GM18520 (cell line): Measurements from ENCODE around the gene IRF2BP2.

ENCODE experiments used
- ATAC-seq: cut with Tn5 transposase; IDR thresholded peaks from one replicate; pipeline ENCODE4 v1.9.1; 2021; ENCODE audit not compliant: unreplicated experiment

IRF2BP2 gene

GRCh38 chr1:234614081-234614489 is 4.1 kb upstream of the IRF2BP2 start:
- no peak for ATAC-seq

GRCh38 chr1:234613128-234613875 is 3.3 kb upstream of the IRF2BP2 start:
- no peak for ATAC-seq

GRCh38 chr1:234612352-234613127 is 2.6 kb upstream of the IRF2BP2 start:
- ATAC-seq = peak; percentile 18

- ATAC-seq = no peak
Measured at GRCh38 chr1:234611847-234612351, 1.9 kb upstream of the IRF2BP2 start.

GRCh38 chr1:234611225-234611846 is 1.4 kb upstream of the IRF2BP2 start:
- ATAC-seq = peak; percentile 10

DNA sequence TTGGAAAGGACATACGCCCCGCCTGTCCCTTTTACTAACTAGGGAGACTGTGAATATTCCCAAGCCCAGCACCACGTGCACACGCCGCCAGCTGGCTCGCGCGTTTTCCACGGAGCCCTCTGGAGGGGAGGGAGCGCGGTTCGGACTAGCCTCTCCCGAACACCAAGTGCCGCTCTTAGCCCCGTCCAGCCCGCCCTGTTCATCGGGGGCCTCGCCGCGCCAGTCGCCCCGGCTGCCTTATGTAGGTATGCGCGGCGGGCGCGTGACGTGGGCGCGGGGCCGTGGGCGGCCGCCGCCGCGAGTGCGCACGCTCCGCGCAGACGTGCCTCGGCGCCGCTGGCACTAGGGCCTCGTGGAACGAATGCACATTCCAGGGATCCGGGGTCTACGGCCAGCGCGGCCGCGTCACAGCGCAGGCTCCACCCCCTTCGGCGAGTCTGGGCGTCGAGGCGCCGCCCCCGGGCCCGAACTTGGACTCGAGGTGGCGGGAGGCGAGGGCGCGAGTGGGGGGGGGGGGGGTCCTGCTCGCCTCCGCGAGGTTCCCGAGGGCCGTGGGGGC is 767 bp upstream of the IRF2BP2 start:
- peak; percentile 42 for ATAC-seq

DNA sequence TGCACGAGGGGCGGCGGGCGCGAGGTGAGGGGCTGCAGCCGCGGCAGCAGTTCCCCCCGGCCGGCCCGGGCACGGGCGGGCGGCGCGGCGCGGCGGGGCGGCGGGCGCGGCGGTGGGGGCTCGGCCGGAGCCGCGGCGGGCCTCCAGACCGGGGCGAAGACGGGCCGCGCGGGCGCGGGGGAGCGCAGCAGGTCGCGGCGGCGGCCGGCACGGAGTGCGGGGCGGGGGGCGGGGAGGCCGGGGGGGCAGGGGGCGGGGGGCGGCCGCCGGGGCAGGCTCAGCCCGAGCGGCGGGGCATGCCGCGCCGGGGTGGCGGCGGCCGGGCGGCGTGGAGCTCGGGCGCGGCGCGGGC is 311 bp downstream of the IRF2BP2 start:
- peak; percentile 0 for ATAC-seq

DNA sequence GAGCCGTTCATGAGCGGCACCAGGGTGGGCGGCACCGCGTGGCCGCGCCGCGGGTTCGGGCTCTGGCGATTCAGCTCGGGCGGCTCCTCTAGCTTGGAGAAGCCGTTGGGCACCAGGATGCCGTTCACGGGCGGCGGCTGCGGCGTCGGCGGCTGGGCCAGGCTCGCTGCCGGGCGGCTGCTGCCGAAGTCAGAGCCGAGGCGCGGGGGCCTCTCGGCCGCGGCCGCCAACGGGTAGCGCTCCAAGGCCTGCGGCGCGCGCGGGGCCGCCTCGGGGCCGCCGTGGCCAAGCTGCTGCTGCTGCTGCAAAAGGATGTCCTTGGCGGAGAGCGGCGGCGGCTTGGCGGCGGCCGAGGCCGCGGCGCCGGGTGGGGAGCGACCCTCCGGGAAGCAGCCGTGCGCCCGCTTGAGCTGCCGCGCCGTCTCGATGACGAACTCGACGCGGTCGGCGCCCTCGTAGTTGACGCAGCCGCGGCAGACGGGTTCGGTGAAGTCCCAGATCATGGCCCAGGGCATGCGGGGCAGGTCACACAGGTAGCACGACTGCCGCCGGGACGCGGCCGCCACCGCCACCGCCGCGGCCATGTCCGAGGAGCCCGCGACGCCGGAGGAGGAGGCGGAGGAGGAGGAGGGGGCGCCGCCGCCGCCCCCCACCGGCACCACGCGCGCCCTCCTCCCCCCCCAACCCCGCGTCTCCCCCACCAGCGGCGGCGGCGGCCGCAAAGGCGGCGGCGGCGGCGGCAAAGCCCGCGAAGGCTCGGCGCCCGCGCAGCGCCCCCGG is 877 bp downstream of the IRF2BP2 start:
- no peak for ATAC-seq

- peak; percentile 16 for ATAC-seq
Measured at GRCh38 chr1:234608025-234608910, 1.7 kb downstream of the IRF2BP2 start.

DNA sequence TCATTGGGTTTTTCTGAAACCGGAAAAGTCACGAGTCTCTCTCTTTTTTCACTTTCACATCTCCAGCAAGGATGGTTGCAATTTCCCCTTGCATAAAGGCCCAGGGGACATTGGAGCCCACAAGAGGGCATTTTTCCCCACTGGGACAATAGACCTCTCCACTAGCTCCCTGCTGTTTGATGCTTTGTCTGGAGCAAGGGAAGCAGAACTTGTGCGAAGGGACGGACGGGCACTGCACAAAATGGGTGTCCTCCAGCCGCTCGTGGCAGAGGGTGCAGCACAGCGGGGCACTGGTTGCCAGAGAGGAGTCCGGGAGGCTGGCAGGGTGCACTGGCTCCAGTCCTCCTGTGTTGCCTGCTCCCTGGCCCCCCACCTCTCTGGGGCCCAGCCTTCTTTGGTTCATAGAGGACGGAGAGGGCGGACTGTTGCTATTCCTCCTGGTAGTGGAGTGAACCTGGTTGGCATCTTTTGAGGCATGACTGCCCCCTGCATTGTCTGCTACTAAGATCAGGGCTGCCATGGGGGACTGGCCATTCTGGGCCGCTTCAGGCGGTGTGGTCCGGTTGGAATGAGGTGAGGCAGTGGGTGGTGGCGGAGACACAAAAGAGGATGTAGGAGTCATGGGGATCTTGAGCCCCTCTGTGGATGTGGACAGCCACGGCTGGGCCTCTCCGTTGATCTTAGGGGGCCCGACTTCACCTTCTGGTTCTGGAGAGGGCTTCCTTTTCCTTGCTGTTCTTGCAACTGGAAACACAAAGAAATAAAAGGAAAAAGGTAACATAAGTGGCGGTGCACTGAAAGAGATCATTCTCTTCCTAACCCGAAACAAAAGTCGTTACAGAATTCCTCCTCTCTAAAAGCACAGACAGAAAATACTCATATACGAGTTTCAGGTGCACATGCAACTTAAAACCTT is 2.6 kb downstream of the IRF2BP2 start:
- ATAC-seq = no peak

- no peak for ATAC-seq
Measured at GRCh38 chr1:234606784-234607108, 3.2 kb downstream of the IRF2BP2 start.

GRCh38 chr1:234605983-234606783 is 3.8 kb downstream of the IRF2BP2 start:
- no peak for ATAC-seq

GRCh38 chr1:234605399-234605982 is 4.5 kb downstream of the IRF2BP2 start:
- ATAC-seq = no peak

DNA sequence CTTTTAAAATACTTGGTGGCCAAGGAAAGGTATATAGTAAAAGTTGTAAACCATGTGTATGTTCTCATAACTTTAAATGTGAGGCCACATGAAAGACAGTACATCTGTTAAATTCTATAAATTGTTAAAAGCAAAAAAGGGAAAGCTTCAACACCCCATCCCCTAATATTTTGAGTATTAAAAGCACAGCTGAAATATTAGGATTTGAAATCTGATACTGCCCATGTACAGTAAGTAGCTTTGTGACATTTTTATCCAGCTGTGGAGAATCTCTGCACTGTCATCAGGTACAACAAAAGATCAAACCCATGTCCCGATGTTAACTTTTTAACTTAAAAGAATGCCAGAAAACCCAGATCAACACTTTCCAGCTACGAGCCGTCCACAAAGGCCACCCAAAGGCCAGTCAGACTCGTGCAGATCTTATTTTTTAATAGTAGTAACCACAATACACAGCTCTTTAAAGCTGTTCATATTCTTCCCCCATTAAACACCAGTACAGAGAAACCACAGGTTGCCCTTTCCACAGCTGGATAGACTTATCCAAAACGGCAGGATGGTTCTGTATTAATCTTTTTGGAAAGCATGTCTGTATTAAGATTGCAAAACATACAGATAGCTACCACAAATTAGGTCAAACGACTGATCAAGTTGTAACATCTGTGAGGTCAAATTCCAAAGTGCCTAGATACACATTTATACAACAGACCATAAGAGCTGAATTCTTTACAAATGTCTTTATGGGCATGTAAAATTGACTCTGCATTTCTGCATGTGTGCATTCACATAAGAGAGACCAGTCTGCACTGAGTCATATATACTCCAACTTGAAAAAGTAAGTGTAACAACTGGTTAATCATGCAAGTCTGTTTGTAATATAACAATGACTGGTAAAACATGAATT is 5.2 kb downstream of the IRF2BP2 start:
- ATAC-seq = no peak

GRCh38 chr1:234603221-234604204 is 6.5 kb downstream of the IRF2BP2 start:
- no peak for ATAC-seq
